ENCODE measurements around the gene C19orf38. TPM values are rescaled to one million over a fixed set of nuclear protein-coding genes. Genes with fewer than 3 reads are reported as not detected.

Gene C19orf38
- total and polyA plus RNA-seq, 7 experiments from 2014 or later: 1.4 to 50.5 (median 2.8) TPM

DNA sequence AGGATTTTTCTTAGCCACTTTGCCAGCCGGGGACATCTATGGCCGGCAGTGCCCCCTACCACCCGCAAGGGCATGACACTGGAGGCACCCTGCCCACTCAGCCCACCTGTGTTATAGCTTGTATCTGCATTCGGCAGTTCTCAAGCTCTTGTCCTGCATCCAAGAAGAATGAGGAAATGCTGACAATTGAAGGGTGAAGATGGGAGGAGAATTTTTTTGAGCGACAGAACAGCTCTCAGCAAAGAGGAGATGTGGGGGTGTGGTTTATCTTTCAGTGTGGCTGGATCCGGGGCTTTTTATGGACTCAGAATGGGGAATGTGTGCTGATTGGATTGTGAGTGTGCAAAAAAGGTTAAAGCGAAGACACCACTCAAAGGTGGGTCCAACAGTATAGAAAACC lies 5.4 kb upstream of the C19orf38 start:
- Histone ChIP-seq H3K36me3 (ENCODE audit: control insufficient read depth in 2 of 3, insufficient read depth in 3 of 3, low read length in 3 of 3) (no peaks in the 10 kb centered on the region), H3K9me3 (ENCODE audit: control insufficient read depth in 2 of 3, low read length in 3 of 3) (peaks cover 0 to 7% (median 0%) of the 10 kb centered on the region in 3 experiments), H3K4me1 (ENCODE audit: control insufficient read depth in 2 of 2, insufficient read depth in 2 of 2, low read length in 2 of 2) (peaks cover 0 to 4% of the 10 kb centered on the region in 2 donors), H3K27me3 (ENCODE audit: control insufficient read depth in 2 of 2, insufficient read depth in 2 of 2, low read length in 2 of 2) (no peaks in the 10 kb centered on the region), H3K4me3 (ENCODE audit: low read length) (no peak overlapping the region), H3K27ac (ENCODE audit: low read depth, low read length) (no peak overlapping the region)
- peaks cover 4 to 6% (median 5%) of the 10 kb centered on the region in 5 donors for H3K36me3 Mint-ChIP-seq
- H3K27ac Mint-ChIP-seq: no peak overlapping the region
- no peaks in the 10 kb centered on the region for H3K27me3 Mint-ChIP-seq
- ATAC-seq: no peak
- CTCF ChIA-PET: interaction anchor here (1.3 kb wide), 1 partner anchor 22 kb away, joined by 4 read pairs; no protein-coding TSS in a partner anchor
- H3K9me3 Mint-ChIP-seq: peaks cover 0 to 15% (median 6%) of the 10 kb centered on the region in 11 donors
- peaks cover 0 to 6% (median 0%) of the 10 kb centered on the region in 7 donors for H3K4me1 Mint-ChIP-seq
- POLR2A ChIA-PET: interaction anchor here (0.6 kb wide), 1 partner anchor 115 kb away, joined by 5 read pairs; no protein-coding TSS in a partner anchor
- no peak for DNase-seq
- intact Hi-C loops (cut with micrococcal nuclease): no loop called here
- no peak overlapping the region for H3K4me3 Mint-ChIP-seq

DNA sequence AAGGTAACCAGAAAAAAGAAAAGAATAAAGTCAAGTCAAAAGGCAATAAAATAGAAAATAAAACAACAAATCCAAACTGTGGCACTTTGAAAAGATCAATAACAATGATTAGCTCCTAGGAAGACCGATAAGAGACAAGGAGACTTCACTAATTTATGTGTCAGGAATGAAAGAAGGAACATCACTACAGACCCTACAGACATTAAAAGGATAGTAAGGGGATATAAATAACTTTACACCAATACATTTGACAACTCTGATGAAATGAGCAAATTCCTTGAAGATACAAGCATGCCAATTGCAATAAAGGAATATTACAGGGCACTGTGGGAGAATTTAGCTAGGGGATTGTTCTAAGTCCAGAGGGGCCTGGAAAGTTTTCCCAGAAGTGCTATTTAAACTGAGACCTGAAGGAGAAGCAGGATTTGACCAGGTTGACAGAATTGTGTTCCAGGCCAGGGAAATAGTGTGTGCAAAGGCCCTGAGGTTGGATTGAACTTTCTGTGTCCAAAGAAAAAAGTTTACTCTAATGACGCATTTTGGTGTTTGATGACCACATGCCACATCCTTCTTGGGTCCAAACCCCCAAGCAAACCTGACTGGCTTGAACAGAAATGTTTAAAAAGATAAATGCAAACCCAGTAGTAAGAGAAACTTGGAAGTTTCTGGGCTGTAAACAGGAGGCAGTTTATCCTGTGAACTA lies 1.6 kb upstream of the C19orf38 start:
- CTCF ChIA-PET: interaction anchor here (1.2 to 1.5 kb wide), 2 partner anchors 18 to 19 kb away, joined by 4 read pairs; no protein-coding TSS in a partner anchor
- no peaks in the 10 kb centered on the region for H3K36me3 ChIP-seq (ENCODE audit: control insufficient read depth in 2 of 3, insufficient read depth in 3 of 3, low read length in 3 of 3)
- POLR2A ChIA-PET: interaction anchor here (0.5 to 2.0 kb wide), 3 partner anchors 11 to 1461 kb away, joined by 3 to 7 read pairs (median 3); partner anchors contain the start of gene TMED1
- peaks cover 4 to 12% (median 7%) of the 10 kb centered on the region in 7 donors for H3K4me1 Mint-ChIP-seq
- no peak overlapping the region for H3K27ac Mint-ChIP-seq
- H3K27ac ChIP-seq (ENCODE audit: low read depth, low read length): no peak overlapping the region
- H3K4me3 ChIP-seq (ENCODE audit: low read length): no peak overlapping the region
- no peak for ATAC-seq
- no peak for DNase-seq
- no peaks in the 10 kb centered on the region for H3K27me3 Mint-ChIP-seq
- no peaks in the 10 kb centered on the region for H3K27me3 ChIP-seq (ENCODE audit: control insufficient read depth in 2 of 2, insufficient read depth in 2 of 2, low read length in 2 of 2)
- peaks cover 0 to 15% (median 5%) of the 10 kb centered on the region in 11 donors for H3K9me3 Mint-ChIP-seq
- intact Hi-C loops (cut with micrococcal nuclease): no loop called here
- peak overlapping the region in 3 of 10 donors; percentile 13 to 36 (median 23) for H3K4me3 Mint-ChIP-seq
- H3K4me1 ChIP-seq (ENCODE audit: control insufficient read depth in 2 of 2, insufficient read depth in 2 of 2, low read length in 2 of 2): peaks cover 0 to 5% of the 10 kb centered on the region in 2 donors
- H3K36me3 Mint-ChIP-seq: peaks cover 4 to 9% (median 5%) of the 10 kb centered on the region in 5 donors
- peaks cover 0 to 7% (median 0%) of the 10 kb centered on the region in 3 experiments for H3K9me3 ChIP-seq (ENCODE audit: control insufficient read depth in 2 of 3, low read length in 3 of 3)

DNA sequence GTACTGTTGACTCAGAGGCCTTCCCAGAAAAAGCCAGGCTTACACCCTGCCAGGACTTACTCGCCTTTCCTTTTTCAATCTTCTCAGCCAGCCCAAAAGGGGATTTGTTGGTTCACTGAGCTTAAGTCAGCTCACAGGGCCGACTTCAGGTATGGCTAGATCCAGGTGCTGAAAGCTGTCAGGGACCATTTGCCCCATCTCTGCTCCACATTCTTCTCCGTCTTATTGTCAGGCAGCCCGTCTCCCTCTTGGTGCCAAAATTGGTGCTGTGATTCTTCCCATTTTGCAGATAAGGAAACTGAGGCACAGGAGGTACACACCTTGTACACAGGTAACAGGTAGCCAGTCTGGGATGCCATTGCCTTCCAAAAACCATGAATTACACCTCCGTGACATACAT lies 2.4 kb downstream of the C19orf38 start:
- POLR2A ChIA-PET: no interaction called here
- Mint-ChIP-seq H3K4me3 (no peak overlapping the region), H3K27me3 (no peaks in the 10 kb centered on the region), H3K36me3 (peaks cover 4 to 9% (median 5%) of the 10 kb centered on the region in 5 donors), H3K27ac (no peak overlapping the region), H3K9me3 (peaks cover 0 to 11% (median 5%) of the 10 kb centered on the region in 11 donors), H3K4me1 (peaks cover 4 to 12% (median 8%) of the 10 kb centered on the region in 7 donors)
- peaks cover 0 to 5% of the 10 kb centered on the region in 2 donors for H3K4me1 ChIP-seq (ENCODE audit: control insufficient read depth in 2 of 2, insufficient read depth in 2 of 2, low read length in 2 of 2)
- H3K9me3 ChIP-seq (ENCODE audit: control insufficient read depth in 2 of 3, low read length in 3 of 3): peaks cover 0 to 7% (median 0%) of the 10 kb centered on the region in 3 experiments
- DNase-seq (no peak), ATAC-seq (no peak)
- no peak overlapping the region for H3K4me3 ChIP-seq (ENCODE audit: low read length)
- no peaks in the 10 kb centered on the region for H3K27me3 ChIP-seq (ENCODE audit: control insufficient read depth in 2 of 2, insufficient read depth in 2 of 2, low read length in 2 of 2)
- intact Hi-C loops (cut with micrococcal nuclease): no loop called here
- CTCF ChIA-PET: interaction anchor here (1.1 kb wide), 1 partner anchor 14 kb away, joined by 3 read pairs; no protein-coding TSS in a partner anchor
- H3K27ac ChIP-seq (ENCODE audit: low read depth, low read length): no peak overlapping the region
- no peaks in the 10 kb centered on the region for H3K36me3 ChIP-seq (ENCODE audit: control insufficient read depth in 2 of 3, insufficient read depth in 3 of 3, low read length in 3 of 3)

DNA sequence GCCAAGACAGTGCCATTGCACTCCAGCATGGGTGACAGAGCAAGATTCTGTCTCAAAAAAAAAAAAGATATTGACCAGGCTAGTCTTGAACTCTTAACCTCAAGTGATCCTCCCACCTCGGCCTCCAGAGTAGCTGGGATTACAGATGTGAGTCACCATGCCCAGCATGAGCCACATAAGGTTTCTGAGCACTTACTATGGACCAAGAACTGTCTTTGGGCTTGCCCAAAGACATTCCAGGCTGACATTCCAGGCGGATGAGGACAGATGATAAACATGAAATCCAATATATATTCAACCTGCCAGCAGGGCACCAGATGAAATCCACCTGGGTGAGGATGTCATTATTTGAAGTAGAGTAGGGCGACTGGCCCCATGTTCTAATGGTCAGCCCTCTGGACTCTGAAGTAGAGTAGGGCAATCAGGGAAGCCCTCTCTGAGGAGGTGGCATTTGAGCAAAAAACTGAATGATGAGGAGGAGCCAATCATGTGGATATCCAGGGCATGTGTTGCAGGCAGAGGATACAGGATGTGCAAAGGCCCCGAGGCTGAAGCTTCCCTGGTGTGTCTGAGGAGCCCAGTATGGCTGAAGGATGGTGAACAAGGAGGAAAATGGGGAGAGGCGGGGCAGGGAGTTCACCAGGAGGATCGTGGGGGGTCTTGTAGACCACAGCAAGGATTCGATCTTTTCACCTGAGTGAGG lies 4.0 kb downstream of the C19orf38 start:
- CTCF ChIA-PET: interaction anchor here (0.6 kb wide), 2 partner anchors 16 to 107 kb away, joined by 3 to 6 read pairs; partner anchors contain the start of gene TMED1
- POLR2A ChIA-PET: interaction anchor here (1.2 kb wide), 1 partner anchor 16 kb away, joined by 3 read pairs; the partner anchor contains the start of gene TMED1
- peak overlapping the region in 1 of 9 donors; percentile 65 for H3K27ac Mint-ChIP-seq

DNA sequence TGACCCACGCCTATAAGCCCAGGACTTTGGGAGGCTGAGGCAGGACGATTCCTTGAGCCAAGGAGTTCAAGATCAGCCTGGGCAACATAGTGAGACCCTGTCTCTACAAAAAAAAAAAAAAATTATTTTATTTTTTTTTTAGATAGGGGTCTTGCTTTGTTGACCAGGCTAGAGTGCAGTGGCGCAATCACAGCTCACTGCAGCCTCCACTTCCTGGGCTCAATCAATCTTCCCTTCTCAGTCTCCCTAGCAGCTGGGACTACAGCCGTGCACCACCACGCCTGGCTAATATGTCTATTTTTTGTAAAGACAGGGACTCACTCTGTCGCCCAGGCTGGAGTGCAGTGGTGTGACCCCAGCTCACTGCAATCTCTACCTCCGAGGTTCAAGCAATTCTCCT lies 4.7 kb downstream of the C19orf38 start:
- CTCF ChIA-PET: interaction anchor here (0.6 to 0.7 kb wide), 2 partner anchors 13 to 106 kb away, joined by 4 to 6 read pairs; no protein-coding TSS in a partner anchor
- no peaks in the 10 kb centered on the region for H3K27me3 Mint-ChIP-seq
- intact Hi-C loops (cut with micrococcal nuclease): no loop called here
- H3K9me3 Mint-ChIP-seq: no peaks in the 10 kb centered on the region
- H3K4me1 Mint-ChIP-seq: peaks cover 4 to 13% (median 8%) of the 10 kb centered on the region in 7 donors
- no peaks in the 10 kb centered on the region for H3K27me3 ChIP-seq (ENCODE audit: control insufficient read depth in 2 of 2, insufficient read depth in 2 of 2, low read length in 2 of 2)
- DNase-seq (no peak), ATAC-seq (no peak)
- H3K27ac Mint-ChIP-seq: no peak overlapping the region
- H3K36me3 ChIP-seq (ENCODE audit: control insufficient read depth in 2 of 3, insufficient read depth in 3 of 3, low read length in 3 of 3): no peaks in the 10 kb centered on the region
- POLR2A ChIA-PET: interaction anchor here (1.2 kb wide), 1 partner anchor 17 kb away, joined by 3 read pairs; the partner anchor contains the start of gene TMED1
- no peaks in the 10 kb centered on the region for H3K4me1 ChIP-seq (ENCODE audit: control insufficient read depth in 2 of 2, insufficient read depth in 2 of 2, low read length in 2 of 2)
- no peak overlapping the region for H3K4me3 ChIP-seq (ENCODE audit: low read length)
- H3K27ac ChIP-seq (ENCODE audit: low read depth, low read length): no peak overlapping the region
- no peak overlapping the region for H3K4me3 Mint-ChIP-seq
- H3K36me3 Mint-ChIP-seq: peaks cover 0 to 4% (median 0%) of the 10 kb centered on the region in 5 donors
- no peaks in the 10 kb centered on the region for H3K9me3 ChIP-seq (ENCODE audit: control insufficient read depth in 2 of 3, low read length in 3 of 3)

More for the DNA sequence above, 4.0 kb downstream of the C19orf38 start:
- Mint-ChIP-seq H3K27me3 (no peaks in the 10 kb centered on the region), H3K4me3 (no peak overlapping the region), H3K36me3 (peaks cover 0 to 4% (median 0%) of the 10 kb centered on the region in 5 donors), H3K4me1 (peaks cover 4 to 13% (median 8%) of the 10 kb centered on the region in 7 donors), H3K9me3 (no peaks in the 10 kb centered on the region)
- H3K27me3 ChIP-seq (ENCODE audit: control insufficient read depth in 2 of 2, insufficient read depth in 2 of 2, low read length in 2 of 2): no peaks in the 10 kb centered on the region
- no peak for ATAC-seq
- no peaks in the 10 kb centered on the region for H3K9me3 ChIP-seq (ENCODE audit: control insufficient read depth in 2 of 3, low read length in 3 of 3)
- H3K4me1 ChIP-seq (ENCODE audit: control insufficient read depth in 2 of 2, insufficient read depth in 2 of 2, low read length in 2 of 2): peaks cover 0 to 5% of the 10 kb centered on the region in 2 donors
- no peaks in the 10 kb centered on the region for H3K36me3 ChIP-seq (ENCODE audit: control insufficient read depth in 2 of 3, insufficient read depth in 3 of 3, low read length in 3 of 3)
- intact Hi-C loops (cut with micrococcal nuclease): no loop called here
- no peak for DNase-seq
- H3K4me3 ChIP-seq (ENCODE audit: low read length): no peak overlapping the region
- no peak overlapping the region for H3K27ac ChIP-seq (ENCODE audit: low read depth, low read length)

DNA sequence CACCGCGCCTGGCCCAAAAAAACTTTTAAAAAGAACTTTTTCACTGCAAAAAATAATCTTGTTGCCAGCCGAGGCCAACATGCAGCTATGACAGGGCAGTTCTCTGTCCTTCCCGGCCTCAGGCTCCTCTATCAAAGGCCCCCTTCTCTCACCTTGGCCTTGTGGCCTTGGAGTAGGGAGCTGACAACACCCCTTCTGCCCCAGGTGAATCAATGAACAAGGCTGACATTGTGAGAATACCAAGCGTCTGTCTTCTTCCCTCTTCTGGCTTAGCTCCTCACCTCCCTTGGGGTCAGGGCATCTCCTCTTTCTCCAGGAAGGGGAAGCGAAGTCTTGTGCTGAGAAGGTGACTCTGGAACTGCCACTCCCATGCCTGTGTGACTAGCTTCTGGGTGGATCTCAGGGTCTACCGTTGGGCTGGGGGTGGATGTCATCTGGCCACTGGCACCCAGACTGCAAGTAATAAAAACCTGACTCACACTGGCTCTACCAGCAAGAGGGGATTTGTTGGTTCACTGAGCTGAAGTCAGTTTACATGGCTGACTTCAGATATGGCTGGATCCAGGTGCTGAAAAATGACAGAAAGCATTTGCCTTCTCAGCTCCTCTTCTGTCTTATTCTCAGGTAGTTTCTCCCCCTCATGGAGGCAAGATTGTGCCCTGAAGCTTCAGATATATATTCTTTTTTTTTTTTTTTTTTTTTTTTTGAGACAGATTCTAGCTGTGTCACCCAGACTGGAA lies 6.3 kb downstream of the C19orf38 start:
- Mint-ChIP-seq H3K27ac (no peak overlapping the region), H3K4me1 (peaks cover 0 to 11% (median 0%) of the 10 kb centered on the region in 7 donors), H3K4me3 (no peak overlapping the region), H3K9me3 (no peaks in the 10 kb centered on the region), H3K36me3 (peaks cover 0 to 8% (median 0%) of the 10 kb centered on the region in 5 donors), H3K27me3 (no peaks in the 10 kb centered on the region)
- Histone ChIP-seq H3K27me3 (ENCODE audit: control insufficient read depth in 2 of 2, insufficient read depth in 2 of 2, low read length in 2 of 2) (no peaks in the 10 kb centered on the region), H3K36me3 (ENCODE audit: control insufficient read depth in 2 of 3, insufficient read depth in 3 of 3, low read length in 3 of 3) (no peaks in the 10 kb centered on the region), H3K4me3 (ENCODE audit: low read length) (no peak overlapping the region), H3K4me1 (ENCODE audit: control insufficient read depth in 2 of 2, insufficient read depth in 2 of 2, low read length in 2 of 2) (no peaks in the 10 kb centered on the region), H3K9me3 (ENCODE audit: control insufficient read depth in 2 of 3, low read length in 3 of 3) (no peaks in the 10 kb centered on the region), H3K27ac (ENCODE audit: low read depth, low read length) (no peak overlapping the region)
- no peak for DNase-seq
- POLR2A ChIA-PET: interaction anchor here (1.1 kb wide), 1 partner anchor 10 kb away, joined by 9 read pairs; no protein-coding TSS in a partner anchor
- no peak for ATAC-seq
- intact Hi-C loops (cut with micrococcal nuclease): no loop called here
- CTCF ChIA-PET: interaction anchor here (0.7 to 1.3 kb wide), 3 partner anchors 11 to 32 kb away, joined by 4 to 7 read pairs (median 5); no protein-coding TSS in a partner anchor
